DOHH2 (cell line): ENCODE results near the gene TMEM39B.
"Not testable (repeated sequence)": the region's sequence is repeated elsewhere in the genome, so short reads cannot be mapped to it uniquely, and the experiment has no call there.

Experiments used
- H3F3A ChIP-seq: fragments of 200-600 bp; sonication (generic), shearing (Covaris generic); 2 replicates; pipeline ENCODE4 v1.6.0; 2016; ENCODE audit warnings: antibody characterized with exemption, mild to moderate bottlenecking; ENCODE audit not compliant: control insufficient read depth, insufficient read depth
- H3K27ac ChIP-seq: fragments of 200-600 bp; sonication (generic); 2 replicates; pipeline ENCODE4 v1.5.1; 2014; ENCODE audit warnings: low read depth, mild to moderate bottlenecking, low read length, moderate library complexity
- H3K27me3 ChIP-seq: fragments of 200-600 bp; sonication (generic); 2 replicates; pipeline ENCODE4 v1.6.1; 2014; ENCODE audit warnings: mild to moderate bottlenecking, low read length, mixed read lengths; ENCODE audit not compliant: control insufficient read depth
- H3K36me3 ChIP-seq: fragments of 200-600 bp; sonication (generic); 2 replicates; pipeline ENCODE4 v1.6.1; 2014; ENCODE audit warnings: mild to moderate bottlenecking, low read length, moderate library complexity, mixed read lengths; ENCODE audit not compliant: control insufficient read depth
- H3K4me1 ChIP-seq: fragments of 200-600 bp; sonication (generic); 2 replicates; pipeline ENCODE4 v1.6.1; 2014; ENCODE audit warnings: mild to moderate bottlenecking, low read length, mixed read lengths; ENCODE audit not compliant: control insufficient read depth
- H3K4me2 ChIP-seq: fragments of 200-600 bp; sonication (generic); 2 replicates; pipeline ENCODE4 v1.6.0; 2014; ENCODE audit warnings: mild to moderate bottlenecking, low read length, moderate library complexity
- H3K4me3 ChIP-seq: fragments of 200-600 bp; sonication (generic); 2 replicates; pipeline ENCODE4 v1.5.1; 2014; ENCODE audit warnings: mild to moderate bottlenecking, low read length, mixed read lengths
- H3K79me2 ChIP-seq: fragments of 200-600 bp; sonication (generic); 2 replicates; pipeline ENCODE4 v1.6.1; 2014; ENCODE audit warnings: mild to moderate bottlenecking, low read length, mixed read lengths; ENCODE audit not compliant: control insufficient read depth
- H3K9me2 ChIP-seq: fragments of 200-600 bp; sonication (generic); replicated peaks from 2 replicates; pipeline ENCODE4 v1.6.1; 2014; ENCODE audit warnings: mild to moderate bottlenecking, low read length, mixed read lengths; ENCODE audit not compliant: control insufficient read depth
- H3K9me3 ChIP-seq: fragments of 200-600 bp; sonication (generic); 2 replicates; pipeline ENCODE4 v1.6.1; 2014; ENCODE audit warnings: antibody characterized with exemption, low read length, mixed read lengths; ENCODE audit not compliant: control insufficient read depth, insufficient read depth
- H4K20me1 ChIP-seq: fragments of 200-600 bp; sonication (generic); 2 replicates; pipeline ENCODE4 v1.6.0; 2014; ENCODE audit warnings: low read depth, mild to moderate bottlenecking, antibody characterized with exemption, low read length, moderate library complexity; ENCODE audit not compliant: control insufficient read depth, insufficient read depth
- CTCF ChIP-seq: fragments of 200-600 bp; sonication (generic); IDR thresholded peaks from one replicate; pipeline ENCODE4 v1.5.1; 2014; ENCODE audit warnings: antibody characterized with exemption, mild to moderate bottlenecking, low read depth, low read length; ENCODE audit not compliant: poor library complexity, severe bottlenecking
- EZH2phosphoT487 ChIP-seq: fragments of 200-600 bp; sonication (generic); IDR thresholded peaks from 2 replicates; pipeline ENCODE4 v1.6.1; 2017; ENCODE audit warnings: borderline replicate concordance, mild to moderate bottlenecking, antibody characterized with exemption, low read length, moderate library complexity, mixed read lengths

TMEM39B gene

DNA sequence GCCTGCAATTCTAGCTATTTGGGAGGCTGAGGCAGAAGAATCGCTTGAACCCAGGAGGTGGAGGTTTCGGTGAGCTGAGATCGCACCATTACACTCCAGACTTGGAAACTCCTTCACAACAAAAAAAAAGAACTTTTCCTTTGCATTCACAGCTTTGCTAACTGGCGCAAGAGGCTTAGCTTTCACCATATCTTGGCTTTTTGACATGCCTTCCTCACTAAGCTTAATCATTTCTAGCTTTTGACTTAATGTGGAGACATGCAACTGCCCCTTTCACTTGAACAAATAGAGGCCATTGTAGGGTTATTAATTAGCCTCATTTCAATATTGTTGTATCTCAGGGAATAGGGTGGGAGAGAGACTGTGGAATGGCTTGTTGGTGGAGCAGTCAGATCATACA is 43.8 kb downstream of the TMEM39B start:
- no peaks in the 10 kb centered on the region for H3K27me3 ChIP-seq
- H3K79me2 ChIP-seq = peaks cover 99% of the 10 kb centered on the region
- peaks cover 8% of the 10 kb centered on the region for H3K4me1 ChIP-seq
- no peaks in the 10 kb centered on the region for H3K9me3 ChIP-seq
- no peak overlapping the region for H3K4me2 ChIP-seq
- H3K9me2 ChIP-seq = no peaks in the 10 kb centered on the region
- H3F3A ChIP-seq = no peaks in the 10 kb centered on the region
- H3K4me3 ChIP-seq = no peak overlapping the region
- TF ChIP-seq CTCF (no peak), EZH2phosphoT487 (no peak)
- no peaks in the 10 kb centered on the region; the same call in 1 of the 2 replicates for H4K20me1 ChIP-seq
- no peak overlapping the region for H3K27ac ChIP-seq
- peaks cover 11% of the 10 kb centered on the region for H3K36me3 ChIP-seq

DNA sequence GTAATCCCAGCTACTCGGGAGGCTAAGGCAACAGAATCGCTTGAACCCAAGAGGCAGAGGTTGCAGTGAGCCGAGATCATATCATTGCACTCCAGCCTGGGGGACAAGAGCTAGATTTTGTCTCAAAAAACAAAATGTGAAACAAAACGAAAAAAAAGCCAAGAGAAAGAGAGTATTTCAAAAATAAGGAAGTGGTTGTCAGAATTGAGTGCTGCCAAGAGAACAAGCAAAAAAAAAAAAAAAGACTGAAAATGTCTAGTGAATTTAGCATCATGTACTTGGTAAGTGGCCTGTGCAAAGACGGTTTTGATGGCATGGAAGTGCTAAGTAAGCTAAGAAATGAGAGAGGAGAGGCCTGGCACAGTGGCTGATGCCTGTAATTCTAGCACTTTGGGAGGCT is 49.4 kb downstream of the TMEM39B start:
- TF ChIP-seq CTCF (no peak), EZH2phosphoT487 (no peak)
- Histone ChIP-seq H3K79me2 (peaks cover 98% of the 10 kb centered on the region), H3K4me2 (no peak overlapping the region)

DNA sequence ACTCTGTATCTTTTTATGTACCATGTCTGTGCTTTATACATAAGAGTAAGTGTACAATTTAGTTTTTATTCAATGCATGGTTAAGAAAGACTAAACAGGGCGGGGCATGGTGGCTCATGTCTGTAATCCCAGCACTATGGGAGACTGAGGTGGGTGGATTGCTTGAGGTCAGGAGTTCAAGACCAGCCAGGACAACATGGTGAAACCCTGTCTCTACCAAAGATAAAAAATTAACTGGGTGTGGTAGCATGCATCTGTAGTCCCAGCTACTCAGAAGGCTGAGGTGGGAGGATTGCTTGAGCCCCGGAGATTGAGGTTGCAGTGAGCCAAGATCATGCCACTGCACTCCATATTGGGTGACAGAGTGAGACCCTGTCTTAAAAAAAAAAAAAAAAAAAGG is 50.6 kb downstream of the TMEM39B start:
- peaks cover 97% of the 10 kb centered on the region for H3K79me2 ChIP-seq
- H4K20me1 ChIP-seq, H3K4me2 ChIP-seq: not testable (repeated sequence)

More for the DNA sequence above, 49.4 kb downstream of the TMEM39B start:
- no peak overlapping the region for H3K4me3 ChIP-seq
- H3K9me3 ChIP-seq = no peaks in the 10 kb centered on the region
- H3K9me2 ChIP-seq = no peaks in the 10 kb centered on the region
- no peak overlapping the region for H3K27ac ChIP-seq
- H3K36me3 ChIP-seq = peaks cover 5% of the 10 kb centered on the region; the same call in 1 of the 2 replicates
- peaks cover 3% of the 10 kb centered on the region for H3F3A ChIP-seq
- H3K27me3 ChIP-seq = no peaks in the 10 kb centered on the region
- H3K4me1 ChIP-seq = peaks cover 13% of the 10 kb centered on the region
- H4K20me1 ChIP-seq = no peaks in the 10 kb centered on the region; the same call in 1 of the 2 replicates

DNA sequence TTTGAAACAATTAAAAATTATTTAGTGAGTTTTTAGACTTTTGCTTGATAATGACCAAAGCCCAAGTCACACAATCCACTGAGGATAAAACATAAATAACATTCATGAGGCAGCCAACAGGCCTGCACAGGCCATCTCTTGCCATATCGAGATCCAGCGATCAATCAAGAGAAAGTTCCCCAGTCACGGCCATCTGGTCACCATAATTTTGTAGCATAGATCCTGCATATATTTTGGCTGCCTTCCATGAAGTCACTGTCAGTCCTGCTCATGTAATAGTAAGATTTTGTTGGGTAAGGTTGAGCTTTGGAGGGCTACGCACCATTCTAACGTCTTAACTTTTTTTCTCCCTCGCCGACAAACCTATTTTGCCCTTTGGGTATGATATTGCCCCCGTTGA is 52.6 kb downstream of the TMEM39B start:
- Histone ChIP-seq H3K79me2 (peaks cover 98% of the 10 kb centered on the region), H3K4me1 (peaks cover 31% of the 10 kb centered on the region), H3K27me3 (no peaks in the 10 kb centered on the region), H3F3A (peaks cover 3% of the 10 kb centered on the region), H3K27ac (no peak overlapping the region), H3K4me3 (no peak overlapping the region), H3K9me3 (no peaks in the 10 kb centered on the region), H3K4me2 (no peak overlapping the region), H3K36me3 (peaks cover 18% of the 10 kb centered on the region; the same call in 1 of the 2 replicates), H3K9me2 (no peaks in the 10 kb centered on the region), H4K20me1 (peaks cover 8% of the 10 kb centered on the region; the same call in 1 of the 2 replicates)
- no peak for TF ChIP-seq CTCF
- no peak for TF ChIP-seq EZH2phosphoT487

More for the DNA sequence above, 50.6 kb downstream of the TMEM39B start:
- not testable (repeated sequence) for H3K9me3 ChIP-seq, H3K27ac ChIP-seq, H3K9me2 ChIP-seq, H3K4me3 ChIP-seq, H3K27me3 ChIP-seq, H3F3A ChIP-seq
- H3K4me1 ChIP-seq = peaks cover 23% of the 10 kb centered on the region
- peaks cover 11% of the 10 kb centered on the region; the same call in 1 of the 2 replicates for H3K36me3 ChIP-seq
